ENCODE results near the gene OR4E1.

Gene OR4E1

GRCh38 chr14:21673718-21674117 lies at the start of gene OR4E1:
Gene OR4E1 (minus strand): TSS chr14:21673818. CDS start chr14:21670935, 2,883 bp downstream.
- no peak within 1 kb of the TSS for H3K4me2 ChIP-seq (ENCODE audit: low read length)
- no peaks in the 10 kb centered on the region for H4K20me1 ChIP-seq (ENCODE audit: insufficient read depth, low read length)
- no peak within 1 kb of the TSS for H2AFZ ChIP-seq (ENCODE audit: low read length)
- H3K9me2 ChIP-seq (ENCODE audit: low read depth, low read length) = no peaks in the 10 kb centered on the region
- H3K36me3 ChIP-seq (ENCODE audit: insufficient read depth, low read length) = no peaks in the 10 kb centered on the region
- H3K4me1 ChIP-seq (ENCODE audit: insufficient read depth, low read length, severe bottlenecking) = no peaks in the 10 kb centered on the region
- no peak for TF ChIP-seq EZH2 (IDR thresholded peaks at IDR 0.05; ENCODE audit: borderline replicate concordance, low read length)
- no peak within 1 kb of the TSS for H3K27ac ChIP-seq (ENCODE audit: low read depth, low read length, poor library complexity, severe bottlenecking)
- no peaks in the 10 kb centered on the region for H3K79me2 ChIP-seq (ENCODE audit: insufficient read depth, low read length)
- H3K4me3 ChIP-seq (ENCODE audit: low read depth, low read length, poor library complexity, severe bottlenecking) = no peak within 1 kb of the TSS
- H3K27me3 ChIP-seq (ENCODE audit: insufficient read depth, low read length) = 0 out of 2 replicates have a peak, but pooled peaks cover 3% of the 10 kb centered on the region
- H3F3A ChIP-seq (ENCODE audit: insufficient read depth, low read length) = no peaks in the 10 kb centered on the region
- H3K9ac ChIP-seq (ENCODE audit: low read length) = no peak within 1 kb of the TSS
- H3K9me3 ChIP-seq (ENCODE audit: low read length) = 0 out of 2 replicates have a peak, but pooled peaks cover 2% of the 10 kb centered on the region

- H3K4me1 ChIP-seq (ENCODE audit: insufficient read depth, low read length, severe bottlenecking) = no peaks in the 10 kb centered on the region
- no peak overlapping the region for H3K4me2 ChIP-seq (ENCODE audit: low read length)
- H2AFZ ChIP-seq (ENCODE audit: low read length) = no peak overlapping the region
- H3F3A ChIP-seq (ENCODE audit: insufficient read depth, low read length) = no peaks in the 10 kb centered on the region
- no peaks in the 10 kb centered on the region for H3K9me3 ChIP-seq (ENCODE audit: low read length)
- H3K27ac ChIP-seq (ENCODE audit: low read depth, low read length, poor library complexity, severe bottlenecking) = no peak overlapping the region
- H3K27me3 ChIP-seq (ENCODE audit: insufficient read depth, low read length) = no peaks in the 10 kb centered on the region
- TF ChIP-seq EZH2 (IDR thresholded peaks at IDR 0.05; ENCODE audit: borderline replicate concordance, low read length) = no peak
- TF ChIP-seq, protein P1, sequence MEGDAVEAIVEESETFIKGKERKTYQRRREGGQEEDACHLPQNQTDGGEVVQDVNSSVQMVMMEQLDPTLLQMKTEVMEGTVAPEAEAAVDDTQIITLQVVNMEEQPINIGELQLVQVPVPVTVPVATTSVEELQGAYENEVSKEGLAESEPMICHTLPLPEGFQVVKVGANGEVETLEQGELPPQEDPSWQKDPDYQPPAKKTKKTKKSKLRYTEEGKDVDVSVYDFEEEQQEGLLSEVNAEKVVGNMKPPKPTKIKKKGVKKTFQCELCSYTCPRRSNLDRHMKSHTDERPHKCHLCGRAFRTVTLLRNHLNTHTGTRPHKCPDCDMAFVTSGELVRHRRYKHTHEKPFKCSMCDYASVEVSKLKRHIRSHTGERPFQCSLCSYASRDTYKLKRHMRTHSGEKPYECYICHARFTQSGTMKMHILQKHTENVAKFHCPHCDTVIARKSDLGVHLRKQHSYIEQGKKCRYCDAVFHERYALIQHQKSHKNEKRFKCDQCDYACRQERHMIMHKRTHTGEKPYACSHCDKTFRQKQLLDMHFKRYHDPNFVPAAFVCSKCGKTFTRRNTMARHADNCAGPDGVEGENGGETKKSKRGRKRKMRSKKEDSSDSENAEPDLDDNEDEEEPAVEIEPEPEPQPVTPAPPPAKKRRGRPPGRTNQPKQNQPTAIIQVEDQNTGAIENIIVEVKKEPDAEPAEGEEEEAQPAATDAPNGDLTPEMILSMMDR (IDR thresholded peaks at IDR 0.05; ENCODE audit: low read length) = no peak
- H4K20me1 ChIP-seq (ENCODE audit: insufficient read depth, low read length) = no peaks in the 10 kb centered on the region
- no peaks in the 10 kb centered on the region for H3K9me2 ChIP-seq (ENCODE audit: low read depth, low read length)
- H3K36me3 ChIP-seq (ENCODE audit: insufficient read depth, low read length) = no peaks in the 10 kb centered on the region
- H3K4me3 ChIP-seq (ENCODE audit: low read depth, low read length, poor library complexity, severe bottlenecking) = no peak overlapping the region
- H3K79me2 ChIP-seq (ENCODE audit: insufficient read depth, low read length) = no peaks in the 10 kb centered on the region
- no peak overlapping the region for H3K9ac ChIP-seq (ENCODE audit: low read length)
These were observed 47.9 kb upstream of the OR4E1 start for GRCh38 chr14:21721504-21721903.

GRCh38 chr14:21719841-21720240 lies 46.2 kb upstream of the OR4E1 start:
- Histone ChIP-seq H2AFZ (ENCODE audit: low read length) (no peak overlapping the region), H3F3A (ENCODE audit: insufficient read depth, low read length) (no peaks in the 10 kb centered on the region), H3K36me3 (ENCODE audit: insufficient read depth, low read length) (no peaks in the 10 kb centered on the region), H3K9me3 (ENCODE audit: low read length) (no peaks in the 10 kb centered on the region), H3K27ac (ENCODE audit: low read depth, low read length, poor library complexity, severe bottlenecking) (no peak overlapping the region), H3K27me3 (ENCODE audit: insufficient read depth, low read length) (no peaks in the 10 kb centered on the region), H3K9me2 (ENCODE audit: low read depth, low read length) (no peaks in the 10 kb centered on the region), H3K4me2 (ENCODE audit: low read length) (no peak overlapping the region), H3K4me3 (ENCODE audit: low read depth, low read length, poor library complexity, severe bottlenecking) (no peak overlapping the region), H3K79me2 (ENCODE audit: insufficient read depth, low read length) (no peaks in the 10 kb centered on the region), H3K9ac (ENCODE audit: low read length) (no peak overlapping the region), H4K20me1 (ENCODE audit: insufficient read depth, low read length) (no peaks in the 10 kb centered on the region), H3K4me1 (ENCODE audit: insufficient read depth, low read length, severe bottlenecking) (no peaks in the 10 kb centered on the region)
- no peak for TF ChIP-seq EZH2 (IDR thresholded peaks at IDR 0.05; ENCODE audit: borderline replicate concordance, low read length)
- TF ChIP-seq, protein P1 (IDR thresholded peaks at IDR 0.05; ENCODE audit: low read length) = no peak

DNA sequence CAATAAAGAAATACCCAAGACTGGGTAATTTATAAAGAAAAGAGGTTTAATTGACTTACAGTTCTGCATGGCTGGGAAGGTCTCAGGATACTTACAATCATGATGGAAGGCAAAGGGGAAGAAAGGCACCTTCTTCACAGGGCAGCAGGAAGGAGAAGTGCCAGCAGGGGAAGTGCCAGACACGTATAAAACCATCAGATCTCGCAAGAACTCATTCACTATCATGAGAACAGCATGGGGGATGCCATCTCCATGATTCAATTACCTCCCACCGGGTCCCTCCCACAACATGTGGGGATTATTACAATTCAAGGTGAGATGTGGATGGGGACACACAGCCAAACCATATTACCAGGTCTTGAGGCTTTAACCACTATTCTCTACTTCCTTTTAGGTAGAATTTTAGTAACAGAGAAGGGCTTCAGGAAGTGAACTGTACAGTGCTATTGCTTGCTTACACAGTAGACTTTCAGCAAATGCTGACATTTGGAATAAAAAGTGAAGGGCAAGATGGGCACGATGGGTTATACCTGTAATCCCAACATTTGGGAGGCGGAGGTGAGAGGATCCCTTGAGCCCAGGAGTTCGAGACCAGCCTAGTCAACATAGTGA lies 40.8 kb upstream of the OR4E1 start:
- no peaks in the 10 kb centered on the region for H3K9me3 ChIP-seq (ENCODE audit: low read length)

More for the DNA sequence above, 40.8 kb upstream of the OR4E1 start:
- Histone ChIP-seq H3K27me3 (ENCODE audit: insufficient read depth, low read length) (no peaks in the 10 kb centered on the region), H3K79me2 (ENCODE audit: insufficient read depth, low read length) (no peaks in the 10 kb centered on the region), H4K20me1 (ENCODE audit: insufficient read depth, low read length) (no peaks in the 10 kb centered on the region), H3K4me2 (ENCODE audit: low read length) (no peak overlapping the region), H3F3A (ENCODE audit: insufficient read depth, low read length) (no peaks in the 10 kb centered on the region), H3K4me3 (ENCODE audit: low read depth, low read length, poor library complexity, severe bottlenecking) (no peak overlapping the region), H3K36me3 (ENCODE audit: insufficient read depth, low read length) (no peaks in the 10 kb centered on the region), H3K27ac (ENCODE audit: low read depth, low read length, poor library complexity, severe bottlenecking) (no peak overlapping the region), H3K9ac (ENCODE audit: low read length) (no peak overlapping the region), H2AFZ (ENCODE audit: low read length) (no peak overlapping the region), H3K9me2 (ENCODE audit: low read depth, low read length) (no peaks in the 10 kb centered on the region), H3K4me1 (ENCODE audit: insufficient read depth, low read length, severe bottlenecking) (no peaks in the 10 kb centered on the region)
- TF ChIP-seq EZH2 (IDR thresholded peaks at IDR 0.05; ENCODE audit: borderline replicate concordance, low read length) = no peak
- TF ChIP-seq, protein P1 (IDR thresholded peaks at IDR 0.05; ENCODE audit: low read length) = no peak
